Nasal cavity respiratory epithelium epithelial cell of viscerocranial mucosa (primary cell): Measurements from ENCODE around the gene GANAB. TPM values are rescaled to one million over a fixed set of nuclear protein-coding genes. Genes with fewer than 3 reads are reported as not detected.

Source experiments
- total RNA-seq: library from RNA; depleted of rRNA; stranded (reverse); fragments of >200 nt; gene quantifications from 2 replicates; pipeline ENCODE4 v1.2.3, GENCODE V29; 2014

Gene GANAB
- 195 and 220 TPM in 2 replicates for total RNA-seq

DNA sequence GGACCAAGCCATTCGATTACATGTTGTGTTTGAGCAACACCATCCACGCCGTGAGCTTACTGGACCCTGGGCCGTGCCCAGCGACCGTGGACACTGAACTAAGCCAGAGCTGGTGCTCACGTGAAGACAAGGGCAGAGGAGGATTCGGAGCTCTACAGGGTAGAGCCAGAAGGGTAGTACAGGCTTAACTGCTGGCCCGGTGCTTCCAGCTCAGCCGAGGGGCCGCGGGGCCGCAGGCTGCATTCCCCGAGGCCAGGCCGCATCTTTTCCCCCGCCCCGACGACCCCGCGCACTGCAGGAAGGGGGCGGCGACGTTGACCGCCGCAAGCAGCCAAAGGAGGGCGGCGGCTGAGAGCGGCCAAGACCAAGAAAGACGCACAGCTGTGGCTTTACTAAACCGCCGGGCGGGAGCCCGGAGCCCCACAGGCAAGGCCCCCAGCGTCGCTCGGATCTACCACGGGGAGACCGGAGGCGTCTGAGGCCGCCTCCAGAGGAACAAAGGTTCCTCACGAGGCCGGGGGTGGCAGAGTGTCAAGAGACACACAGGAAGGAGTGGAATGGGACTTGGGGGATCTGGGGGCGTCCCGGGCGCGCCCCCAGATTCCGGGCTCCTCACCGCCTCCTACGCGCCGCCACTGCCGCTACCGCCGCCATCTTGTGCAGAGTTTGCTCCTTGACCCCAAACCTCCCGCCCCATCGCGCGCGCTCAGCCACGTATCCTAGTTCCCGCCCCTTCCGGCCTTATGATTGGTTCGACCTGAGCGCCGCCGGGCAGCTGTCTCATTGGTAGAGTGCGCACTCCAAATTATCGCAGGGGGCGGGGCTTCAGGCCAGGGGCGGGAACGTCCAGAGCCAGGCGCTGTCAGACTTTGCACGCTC, at the start of gene GANAB:
Gene GANAB, minus strand, starts transcription at position 668 of the 879 bp plus-strand sequence. Its CDS starts 14 bp downstream, at position 654.

DNA sequence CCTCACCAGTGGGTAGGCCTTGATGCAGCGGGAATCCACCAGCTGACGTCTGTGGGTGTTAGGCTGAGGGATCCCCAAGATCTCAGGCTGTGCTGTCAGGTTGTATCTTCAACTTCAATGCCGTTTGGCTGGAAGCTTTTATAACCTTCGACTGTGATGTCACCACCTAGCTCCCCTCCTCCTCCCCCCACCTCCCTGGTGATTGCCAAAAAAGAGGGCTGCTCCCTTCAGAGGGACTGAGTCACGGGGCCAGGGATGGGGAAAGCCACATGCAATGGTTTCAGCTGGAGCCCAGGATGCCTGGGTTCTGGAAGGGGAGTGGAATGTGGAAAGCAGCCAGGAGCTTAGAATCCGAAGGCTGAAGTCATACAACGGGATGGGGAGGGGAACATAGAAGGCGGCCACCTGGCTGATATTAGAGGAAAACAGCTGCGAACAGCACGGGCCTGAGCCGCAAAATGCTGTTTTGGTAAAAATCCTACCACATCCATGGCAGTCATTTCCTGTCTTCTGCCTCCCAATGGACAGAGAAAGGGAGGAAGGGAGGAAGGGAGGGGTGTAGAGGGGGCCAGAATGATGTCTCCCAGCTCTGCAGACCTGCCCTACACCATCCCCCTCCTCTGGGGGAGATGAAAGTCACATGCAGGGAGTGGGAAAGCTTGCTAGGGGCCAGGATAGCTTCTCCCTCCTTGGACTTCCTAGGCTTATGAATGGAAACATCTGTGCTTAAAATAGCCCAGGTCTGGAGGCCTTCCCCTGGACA, 43.2 kb upstream of the GANAB start, which contains the start of gene LRRN4CL:
Gene LRRN4CL, minus strand, starts transcription at position 110 of the 763 bp plus-strand sequence. CDS start 1,022 bp downstream, outside the sequence.

DNA sequence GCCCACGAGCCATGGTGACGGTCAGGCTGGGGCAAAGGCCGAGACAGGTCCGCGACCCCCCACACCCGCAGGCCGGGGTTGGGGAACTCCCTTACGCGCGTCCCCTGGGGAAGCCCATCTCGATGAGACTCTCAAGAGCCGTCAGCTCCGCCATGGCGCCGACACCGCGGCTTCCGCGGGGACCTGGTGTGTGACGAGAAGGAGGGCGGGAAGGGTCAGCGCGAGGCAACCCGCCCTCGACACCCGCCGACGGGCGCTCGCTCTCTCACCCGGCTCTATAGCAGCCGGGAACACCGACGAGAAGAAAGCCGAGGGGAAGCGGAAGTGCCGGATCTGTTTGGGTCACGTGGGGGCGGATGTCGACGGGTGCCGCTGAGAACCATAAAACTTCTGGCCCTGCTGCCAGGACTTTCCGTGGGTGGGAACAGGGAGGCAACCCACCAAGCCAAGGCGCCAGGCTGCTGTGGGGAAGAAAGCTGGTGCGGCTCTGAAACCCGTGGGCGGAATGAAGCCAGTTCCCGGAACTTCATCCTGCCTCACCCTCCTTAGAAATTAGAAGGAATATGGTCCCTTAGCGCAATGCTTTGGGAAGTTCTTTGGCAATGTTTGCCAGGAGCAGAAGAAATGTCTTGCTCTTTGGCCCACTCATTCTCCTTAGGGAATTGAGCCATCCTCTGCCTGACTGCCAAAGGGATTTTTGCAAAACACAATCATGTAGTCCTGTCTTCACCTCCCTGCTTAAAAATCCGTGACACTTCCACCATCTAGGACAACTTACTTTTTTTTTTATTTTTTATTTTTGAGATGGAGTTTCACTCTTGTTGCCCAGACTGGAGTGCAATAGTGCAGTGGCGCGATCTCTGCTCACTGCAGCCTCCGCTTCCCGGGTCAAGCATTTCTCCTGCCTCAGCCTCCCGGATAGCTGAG, 32.6 kb upstream of the GANAB start, which contains the start of gene UBXN1:
Gene UBXN1, minus strand, starts transcription at position 304 of the 927 bp plus-strand sequence. Its CDS starts 150 bp downstream, at position 154.

DNA sequence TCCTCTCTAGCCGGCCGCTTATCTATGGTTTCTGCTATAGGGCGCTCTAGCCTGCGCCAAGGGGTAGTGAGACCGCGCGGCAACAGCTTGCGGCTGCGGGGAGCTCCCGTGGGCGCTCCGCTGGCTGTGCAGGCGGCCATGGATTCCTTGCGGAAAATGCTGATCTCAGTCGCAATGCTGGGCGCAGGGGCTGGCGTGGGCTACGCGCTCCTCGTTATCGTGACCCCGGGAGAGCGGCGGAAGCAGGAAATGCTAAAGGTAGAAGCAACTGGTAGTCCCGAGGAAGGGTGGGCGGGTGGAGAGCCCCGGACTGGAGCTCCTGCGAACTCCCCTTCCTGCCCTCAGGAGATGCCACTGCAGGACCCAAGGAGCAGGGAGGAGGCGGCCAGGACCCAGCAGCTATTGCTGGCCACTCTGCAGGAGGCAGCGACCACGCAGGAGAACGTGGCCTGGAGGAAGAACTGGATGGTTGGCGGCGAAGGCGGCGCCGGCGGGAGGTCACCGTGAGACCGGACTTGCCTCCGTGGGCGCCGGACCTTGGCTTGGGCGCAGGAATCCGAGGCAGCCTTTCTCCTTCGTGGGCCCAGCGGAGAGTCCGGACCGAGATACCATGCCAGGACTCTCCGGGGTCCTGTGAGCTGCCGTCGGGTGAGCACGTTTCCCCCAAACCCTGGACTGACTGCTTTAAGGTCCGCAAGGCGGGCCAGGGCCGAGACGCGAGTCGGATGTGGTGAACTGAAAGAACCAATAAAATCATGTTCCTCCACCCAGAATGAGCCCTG, 25.4 kb upstream of the GANAB start, which contains the start of the genes LBHD1 and UQCC3:
Gene LBHD1, minus strand, starts transcription at position 660 of the 782 bp plus-strand sequence. CDS start 2,236 bp downstream, outside the sequence.
Gene UQCC3, plus strand, starts transcription at position 66 of the 782 bp plus-strand sequence. Its CDS starts 73 bp downstream, at position 139.

DNA sequence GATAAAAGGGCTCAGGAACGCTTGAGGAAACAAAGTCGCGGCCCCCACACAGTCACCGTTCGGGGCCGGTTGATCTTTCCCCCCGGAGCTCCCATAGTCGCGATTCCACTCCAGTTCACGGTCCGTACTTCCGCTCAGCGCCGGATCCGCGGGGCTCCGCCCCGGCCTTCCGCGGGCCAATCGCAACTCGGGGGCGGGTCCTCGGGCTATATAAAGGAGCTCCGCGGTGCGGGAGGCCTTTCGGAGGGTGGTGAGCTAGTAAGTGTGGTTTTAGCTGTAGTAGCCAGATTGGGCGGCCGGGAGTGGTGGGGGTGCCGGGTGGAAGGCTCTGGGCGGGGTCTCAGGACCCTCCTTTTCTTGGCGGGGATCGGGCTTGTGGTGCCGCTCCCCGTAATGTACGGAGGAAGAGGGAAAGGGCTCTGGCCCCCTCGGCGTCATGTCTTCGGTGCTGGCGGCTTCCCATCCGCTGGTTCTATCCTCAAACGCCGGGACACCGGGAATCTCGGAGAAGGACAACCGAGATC, 18.7 kb upstream of the GANAB start, which contains the start of the genes C11orf98 and CSKMT:
Gene C11orf98, minus strand, starts transcription at position 136 of the 524 bp plus-strand sequence. Its CDS starts 41 bp downstream, at position 95.
Gene CSKMT, plus strand, starts transcription at position 238 of the 524 bp plus-strand sequence. CDS start 568 bp downstream, outside the sequence.

DNA sequence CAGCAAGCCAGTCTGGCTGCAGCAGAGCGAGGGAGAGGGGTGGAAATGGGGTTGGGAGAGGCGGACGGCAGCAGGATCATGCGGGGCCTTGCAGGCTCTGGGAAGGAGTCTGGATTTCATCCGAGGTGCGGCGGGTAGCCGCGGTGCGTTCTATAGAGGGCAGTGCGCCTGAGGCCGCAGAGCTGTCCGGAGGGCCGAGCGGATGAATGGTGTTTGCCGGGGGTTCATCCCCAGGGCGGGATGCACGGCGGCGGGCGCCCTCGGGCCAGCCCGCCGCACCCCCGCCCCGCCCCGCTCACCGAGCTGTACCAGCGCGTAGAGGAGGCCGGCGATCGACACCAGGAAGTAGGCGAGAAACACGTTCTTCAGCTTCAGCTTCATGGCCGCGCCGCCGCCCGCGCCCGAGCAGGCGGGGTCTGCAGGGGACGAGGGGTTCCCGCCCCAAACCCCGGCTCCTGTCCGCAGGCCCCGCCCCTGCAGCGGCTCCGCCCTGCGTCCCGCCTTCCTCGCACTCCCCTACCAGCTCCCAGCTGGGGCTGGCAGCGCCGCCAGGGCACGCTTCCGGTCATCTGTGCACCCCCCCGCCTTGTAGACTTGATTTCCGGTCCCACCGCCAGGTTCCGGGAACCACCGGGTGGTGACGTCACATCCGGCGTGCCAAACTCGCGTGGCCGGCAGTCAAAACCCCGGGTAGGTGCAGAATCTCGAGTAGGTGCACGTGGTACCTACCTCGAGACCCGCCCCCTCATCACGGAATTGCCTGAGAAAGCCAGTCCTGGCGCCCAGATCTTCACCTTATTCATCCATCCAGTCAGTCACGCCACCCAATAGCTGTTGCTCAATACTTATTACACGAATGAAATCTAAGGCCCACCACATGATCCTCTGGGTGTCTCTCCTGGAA, 24.6 kb downstream of the GANAB start, which contains the start of gene B3GAT3:
Gene B3GAT3, minus strand, starts transcription at position 420 of the 904 bp plus-strand sequence. Its CDS starts 39 bp downstream, at position 381.

DNA sequence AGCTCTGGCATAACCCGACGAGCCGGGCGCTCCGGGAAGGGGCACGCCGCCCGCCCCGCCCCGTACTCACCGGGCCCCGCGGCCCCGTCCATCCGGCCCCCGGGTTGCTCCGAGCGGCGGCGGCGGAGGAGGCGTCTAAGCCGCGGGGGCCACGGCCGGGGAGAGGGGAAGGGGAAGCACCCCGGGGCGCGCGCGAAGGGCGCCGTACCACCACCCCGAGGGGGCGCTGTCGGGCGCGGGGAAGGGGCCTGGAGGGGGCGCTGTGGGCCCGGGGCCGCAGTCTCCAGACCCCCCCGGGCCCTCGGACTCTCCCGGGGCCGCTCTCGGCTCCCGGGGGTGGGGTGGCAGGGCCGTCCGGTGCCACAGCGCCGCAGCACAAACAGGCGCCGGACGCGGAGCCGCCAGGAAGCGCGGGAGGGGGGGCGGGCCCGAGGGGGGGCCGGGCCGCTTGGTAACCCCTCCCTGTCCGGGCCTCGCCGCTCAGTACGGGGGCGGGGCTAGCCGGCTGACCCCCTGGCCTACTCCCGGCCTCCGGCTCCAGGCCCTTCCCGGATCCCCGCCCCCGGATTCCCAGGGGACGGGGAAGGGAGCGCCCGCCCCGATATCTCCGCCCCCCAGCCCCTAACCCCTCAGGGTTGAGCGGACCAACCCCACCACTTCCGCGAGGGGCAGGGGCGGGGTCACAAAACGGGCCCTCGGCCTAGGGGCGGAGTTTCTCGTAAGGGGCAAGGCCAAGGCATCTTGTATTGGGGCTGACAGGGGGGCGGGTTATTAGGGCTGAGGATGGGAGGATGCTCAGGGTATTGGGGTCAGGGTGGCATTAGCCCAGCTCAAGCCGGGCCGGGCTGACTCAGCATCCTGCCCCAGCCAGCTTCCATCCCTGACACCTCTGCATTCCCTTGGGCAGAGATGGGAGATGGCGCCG, 33.8 kb downstream of the GANAB start, which contains the start of the genes EML3 and ROM1:
Gene EML3, minus strand, starts transcription at position 410 of the 925 bp plus-strand sequence. Its CDS starts 318 bp downstream, at position 92.
Gene ROM1, plus strand, starts transcription at position 892 of the 925 bp plus-strand sequence. Its CDS starts 25 bp downstream, at position 917.

DNA sequence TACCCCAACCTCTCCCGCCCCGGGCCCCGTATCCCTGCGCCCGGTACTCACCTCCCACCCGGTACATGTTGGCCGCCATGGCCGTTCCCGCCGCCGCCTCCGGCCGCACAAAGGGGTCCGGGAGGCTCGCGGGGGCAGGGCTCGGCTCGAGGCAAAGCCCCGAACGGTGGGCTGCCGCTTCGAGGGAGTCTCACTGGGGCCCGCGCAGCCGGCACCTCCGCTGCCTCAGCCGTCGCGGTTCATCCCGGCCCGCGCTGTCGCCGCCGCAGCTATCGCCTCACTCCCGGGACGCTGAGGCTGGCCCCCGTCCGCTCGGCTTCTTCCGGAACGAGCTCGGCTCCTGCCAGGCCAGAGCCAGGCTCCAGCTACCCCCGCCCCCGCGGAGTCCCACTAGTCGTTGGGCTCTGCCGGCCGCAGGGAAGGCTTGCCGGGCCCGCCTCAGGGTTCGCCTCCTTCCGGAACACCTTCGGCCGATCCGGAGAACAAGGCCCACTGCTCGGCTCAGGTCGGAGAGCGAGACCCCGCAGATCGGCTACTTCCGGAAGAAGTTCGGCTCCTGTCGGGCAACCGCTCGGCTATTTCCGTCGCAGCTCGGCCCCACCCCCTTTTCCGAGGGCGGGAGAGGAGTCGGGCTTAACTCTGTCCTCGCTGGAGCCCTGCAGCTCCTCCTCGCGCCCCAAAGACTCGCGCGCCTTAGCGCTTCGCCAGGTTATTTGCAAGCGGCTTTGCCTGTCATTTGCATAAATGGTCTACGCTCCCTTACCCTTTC, 44.9 kb downstream of the GANAB start, which contains the start of gene MTA2:
Gene MTA2, minus strand, starts transcription at position 494 of the 769 bp plus-strand sequence. Its CDS starts 415 bp downstream, at position 79.

DNA sequence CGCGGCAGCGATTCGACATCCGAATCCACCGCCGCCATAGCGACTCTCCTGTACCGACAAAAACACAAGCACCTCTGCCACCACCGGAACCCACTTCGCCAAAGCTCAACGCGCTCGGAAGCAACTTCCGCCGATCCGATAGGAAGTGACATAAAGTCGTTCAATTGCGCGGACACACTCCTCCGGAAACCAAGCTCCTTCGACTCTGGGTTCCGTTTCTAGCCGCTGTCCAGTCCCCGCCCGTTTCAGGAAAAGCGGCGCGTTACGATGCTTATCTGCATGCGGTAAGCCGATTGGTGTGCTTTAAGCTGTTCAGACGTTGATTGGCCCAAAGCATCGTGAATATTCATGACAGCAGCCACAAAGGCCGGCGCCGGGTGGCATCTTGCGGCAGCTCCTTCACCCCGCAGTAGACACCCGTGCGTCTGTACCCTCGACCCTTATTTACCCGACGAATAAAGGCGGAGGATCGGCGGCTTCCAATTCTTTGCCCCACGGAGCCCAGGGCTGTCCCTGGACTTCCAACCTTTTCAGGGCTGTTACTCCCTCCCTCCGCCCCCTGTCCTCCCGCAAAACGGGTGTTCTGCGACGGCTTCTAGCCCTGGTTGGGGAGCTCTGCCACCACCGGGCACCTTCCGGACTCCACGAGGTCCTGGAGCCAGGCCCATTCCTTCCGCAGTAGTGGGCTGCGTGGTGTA, 54.8 kb downstream of the GANAB start, which contains the start of gene TUT1:
Gene TUT1, minus strand, starts transcription at position 76 of the 698 bp plus-strand sequence. Its CDS starts 38 bp downstream, at position 38.

Other genes starting within 250 kb of the GANAB start
- gene SCGB1A1, start 227.6 kb downstream of the GANAB start, total RNA-seq, result not detected in 2 replicates
- 265 and 856 TPM in 2 replicates for gene AHNAK, start 99.8 kb downstream of the GANAB start, total RNA-seq
- gene EEF1G, start 72.7 kb downstream of the GANAB start, total RNA-seq, result 1,482 and 1,970 TPM in 2 replicates
- gene TUT1, start 55.1 kb downstream of the GANAB start, total RNA-seq, result 9.1 and 11.3 TPM in 2 replicates
- gene MTA2, start 44.7 kb downstream of the GANAB start, total RNA-seq, result 183 and 215 TPM in 2 replicates
- gene EML3, start 33.8 kb downstream of the GANAB start, total RNA-seq, result 7.9 and 16.2 TPM in 2 replicates
- gene ROM1, start 33.4 kb downstream of the GANAB start, total RNA-seq, result 1.7 and 1.9 TPM in 2 replicates
- gene B3GAT3, start 24.6 kb downstream of the GANAB start, total RNA-seq, result 24.9 and 33.7 TPM in 2 replicates
- gene INTS5, start 6.7 kb upstream of the GANAB start, total RNA-seq, result 23.6 and 29.2 TPM in 2 replicates
- gene C11orf98, start 18.6 kb upstream of the GANAB start, total RNA-seq, result 21.0 and 61.2 TPM in 2 replicates
- 5.1 and 14.0 TPM in 2 replicates for gene CSKMT, start 18.7 kb upstream of the GANAB start, total RNA-seq
- 10.8 and 22.6 TPM in 2 replicates for gene UQCC3, start 25.1 kb upstream of the GANAB start, total RNA-seq
- gene LBHD1, start 25.7 kb upstream of the GANAB start, total RNA-seq, result 1.4 and 1.9 TPM in 2 replicates
- 139 and 221 TPM in 2 replicates for gene UBXN1, start 32.5 kb upstream of the GANAB start, total RNA-seq
- 0.14 and 1.4 TPM in 2 replicates for gene LRRN4CL, start 42.9 kb upstream of the GANAB start, total RNA-seq
- 18.1 and 22.0 TPM in 2 replicates for gene BSCL2, start 60.8 kb upstream of the GANAB start, total RNA-seq
- not detected in 2 replicates for gene GNG3, start 61.1 kb upstream of the GANAB start, total RNA-seq
- gene HNRNPUL2, start 80.8 kb upstream of the GANAB start, total RNA-seq, result 11.6 and 20.6 TPM in 2 replicates
- gene TTC9C, start 81.9 kb upstream of the GANAB start, total RNA-seq, result 18.1 and 31.4 TPM in 2 replicates
- gene ZBTB3, start 107.5 kb upstream of the GANAB start, total RNA-seq, result 9.2 and 13.0 TPM in 2 replicates
- gene POLR2G, start 115.0 kb upstream of the GANAB start, total RNA-seq, result 55.4 and 87.8 TPM in 2 replicates
- 19.1 and 21.2 TPM in 2 replicates for gene TAF6L, start 124.8 kb upstream of the GANAB start, total RNA-seq
- gene TMEM179B, start 140.8 kb upstream of the GANAB start, total RNA-seq, result 24.3 and 35.5 TPM in 2 replicates
- 10.5 and 17.1 TPM in 2 replicates for gene TMEM223, start 145.4 kb upstream of the GANAB start, total RNA-seq
- 14.0 and 37.4 TPM in 2 replicates for gene NXF1, start 158.8 kb upstream of the GANAB start, total RNA-seq
- 29.7 and 47.2 TPM in 2 replicates for gene STX5, start 185.4 kb upstream of the GANAB start, total RNA-seq
- not detected in 2 replicates for gene TEX54, start 186.2 kb upstream of the GANAB start, total RNA-seq
- 68.5 and 89.2 TPM in 2 replicates for gene WDR74, start 193.0 kb upstream of the GANAB start, total RNA-seq
- 692 and 1,787 TPM in 2 replicates for gene SLC3A2, start 234.3 kb upstream of the GANAB start, total RNA-seq